HEK293 (cell line): ENCODE measurements around the gene SFN.

ENCODE experiments used
- ZNF747 ChIP-seq: fragments of 450-650 bp; formaldehyde crosslinking; IDR thresholded peaks from 2 replicates; pipeline ENCODE4 v1.5.1; 2016; ENCODE audit warnings: missing biosample characterization, missing genetic modification characterization
- TF ChIP-seq, protein P1 (sequence below): fragments of 450-650 bp; formaldehyde crosslinking; IDR thresholded peaks from 2 replicates; pipeline ENCODE4 v1.5.1; 2016; ENCODE audit warnings: missing biosample characterization, missing genetic modification characterization

DNA sequence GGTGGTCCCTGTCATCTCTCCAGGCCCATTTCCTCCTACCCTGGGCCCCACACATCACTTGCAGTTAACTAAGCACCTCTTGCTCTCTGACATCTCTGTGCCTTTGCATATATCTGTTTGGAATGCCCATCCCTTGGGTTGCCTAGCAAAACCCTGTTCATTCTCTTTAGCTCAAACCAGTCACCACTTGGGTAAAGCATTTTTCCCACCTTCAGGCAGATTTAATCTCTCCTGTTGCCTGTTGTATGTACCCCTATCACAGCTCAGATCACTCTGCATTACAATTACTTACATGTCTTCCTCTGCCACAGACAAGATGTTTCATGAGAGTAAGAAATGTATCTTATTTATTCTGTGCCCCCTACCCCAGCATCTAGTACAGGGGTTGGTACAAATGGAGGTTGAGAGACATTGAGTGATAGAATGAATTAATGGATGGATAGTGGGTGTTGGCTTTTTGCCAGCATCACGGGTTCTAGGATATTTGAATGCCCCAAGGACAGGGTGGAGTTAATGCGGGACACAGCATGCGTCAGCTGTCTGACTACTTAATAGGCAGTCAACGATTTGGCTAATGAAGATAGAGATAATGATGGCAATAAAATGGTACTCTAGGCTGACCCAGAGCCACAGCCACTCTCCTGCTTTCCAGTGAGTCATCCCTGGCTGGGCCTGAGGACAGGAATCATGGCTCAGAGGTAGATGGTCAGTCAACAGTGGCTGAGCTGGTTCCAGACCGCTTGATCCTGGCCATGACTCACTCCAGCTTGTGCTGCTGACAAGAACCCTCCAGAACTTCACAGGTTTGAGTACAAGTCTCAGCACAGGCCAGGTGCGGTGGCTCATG lies 44.3 kb downstream of the SFN start:
- no peak for TF ChIP-seq ZNF747 (tag by site-specific recombination)
- TF ChIP-seq, protein P1, sequence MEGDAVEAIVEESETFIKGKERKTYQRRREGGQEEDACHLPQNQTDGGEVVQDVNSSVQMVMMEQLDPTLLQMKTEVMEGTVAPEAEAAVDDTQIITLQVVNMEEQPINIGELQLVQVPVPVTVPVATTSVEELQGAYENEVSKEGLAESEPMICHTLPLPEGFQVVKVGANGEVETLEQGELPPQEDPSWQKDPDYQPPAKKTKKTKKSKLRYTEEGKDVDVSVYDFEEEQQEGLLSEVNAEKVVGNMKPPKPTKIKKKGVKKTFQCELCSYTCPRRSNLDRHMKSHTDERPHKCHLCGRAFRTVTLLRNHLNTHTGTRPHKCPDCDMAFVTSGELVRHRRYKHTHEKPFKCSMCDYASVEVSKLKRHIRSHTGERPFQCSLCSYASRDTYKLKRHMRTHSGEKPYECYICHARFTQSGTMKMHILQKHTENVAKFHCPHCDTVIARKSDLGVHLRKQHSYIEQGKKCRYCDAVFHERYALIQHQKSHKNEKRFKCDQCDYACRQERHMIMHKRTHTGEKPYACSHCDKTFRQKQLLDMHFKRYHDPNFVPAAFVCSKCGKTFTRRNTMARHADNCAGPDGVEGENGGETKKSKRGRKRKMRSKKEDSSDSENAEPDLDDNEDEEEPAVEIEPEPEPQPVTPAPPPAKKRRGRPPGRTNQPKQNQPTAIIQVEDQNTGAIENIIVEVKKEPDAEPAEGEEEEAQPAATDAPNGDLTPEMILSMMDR (tag by site-specific recombination) = no peak
